Neural progenitor cell (in vitro differentiated cells): ENCODE data around the gene MRPL27. TPM values are rescaled to one million over a fixed set of nuclear protein-coding genes. Genes with fewer than 3 reads are reported as not detected.

Source experiments
- DNase-seq: peaks from one replicate; pipeline ENCODE4 v3.0.0-alpha.2; 2016; ENCODE audit warnings: low spot score
- H2AFZ ChIP-seq: fragments of 200-600 bp; sonication (generic); replicated peaks from 2 replicates; pipeline ENCODE4 v1.6.1; 2016; ENCODE audit warnings: antibody characterized with exemption
- H3F3A ChIP-seq: fragments of 200-600 bp; sonication (generic); 2 replicates; pipeline ENCODE4 v1.6.1; 2016; ENCODE audit warnings: antibody characterized with exemption, low read depth
- H3K27ac ChIP-seq: fragments of 200-600 bp; sonication (generic); 2 replicates; pipeline ENCODE4 v1.5.1; 2016; ENCODE audit warnings: mild to moderate bottlenecking
- H3K27me3 ChIP-seq: fragments of 200-600 bp; sonication (generic); 2 replicates; pipeline ENCODE4 v1.6.1; 2016; ENCODE audit warnings: mild to moderate bottlenecking, moderate library complexity
- H3K36me3 ChIP-seq: fragments of 200-600 bp; sonication (generic); 2 replicates; pipeline ENCODE4 v1.5.1; 2016
- H3K4me1 ChIP-seq: fragments of 200-600 bp; sonication (generic); 2 replicates; pipeline ENCODE4 v1.6.1; 2016; ENCODE audit warnings: mixed run types
- H3K4me2 ChIP-seq: fragments of 200-600 bp; sonication (generic); 2 replicates; pipeline ENCODE4 v1.6.1; 2016
- H3K4me3 ChIP-seq: fragments of 200-600 bp; sonication (generic); 2 replicates; pipeline ENCODE4 v1.5.1; 2016
- H3K79me2 ChIP-seq: fragments of 200-600 bp; sonication (generic); 2 replicates; pipeline ENCODE4 v1.6.1; 2016; ENCODE audit warnings: low read depth
- H3K9ac ChIP-seq: fragments of 200-600 bp; sonication (generic); 2 replicates; pipeline ENCODE4 v1.6.1; 2016
- H3K9me3 ChIP-seq: fragments of 200-600 bp; sonication (generic); 2 replicates; pipeline ENCODE4 v1.5.1; 2016; ENCODE audit warnings: low read depth
- H4K20me1 ChIP-seq: fragments of 200-600 bp; sonication (generic); 2 replicates; pipeline ENCODE4 v1.6.1; 2016; ENCODE audit warnings: low read depth
- H3K27ac Mint-ChIP-seq: 3 replicates; pipeline ENCODE4 v1.8.0; 2021; ENCODE audit warnings: mixed read lengths
- H3K27me3 Mint-ChIP-seq: 2 replicates; pipeline ENCODE4 v1.8.0; 2022; ENCODE audit warnings: low read depth, mild to moderate bottlenecking, inconsistent platforms, moderate library complexity, mixed read lengths; ENCODE audit not compliant: insufficient read depth
- H3K36me3 Mint-ChIP-seq: 3 replicates; pipeline ENCODE4 v1.8.0; 2021; ENCODE audit warnings: mixed read lengths
- H3K4me1 Mint-ChIP-seq: 3 replicates; pipeline ENCODE4 v1.8.0; 2021; ENCODE audit warnings: mixed read lengths
- H3K4me3 Mint-ChIP-seq: 3 replicates; pipeline ENCODE4 v1.8.0; 2021; ENCODE audit warnings: mild to moderate bottlenecking, moderate library complexity, mixed read lengths
- H3K9me3 Mint-ChIP-seq: 3 replicates; pipeline ENCODE4 v1.8.0; 2020; ENCODE audit warnings: mixed read lengths
- EZH2 ChIP-seq: fragments of 200-600 bp; sonication (generic); IDR thresholded peaks from 2 replicates; pipeline ENCODE4 v1.6.1; 2017; ENCODE audit warnings: antibody characterized with exemption, mild to moderate bottlenecking, moderate library complexity
- EZH2phosphoT487 ChIP-seq: fragments of 200-600 bp; sonication (generic); IDR thresholded peaks from 2 replicates; pipeline ENCODE4 v1.6.1; 2017; ENCODE audit warnings: antibody characterized with exemption
- total RNA-seq: library from RNA; depleted of rRNA; stranded (reverse); fragments of >200 nt; gene quantifications from 2 replicates; pipeline ENCODE4 v1.2.3, GENCODE V29; 2015; ENCODE audit warnings: low replicate concordance
- TF ChIP-seq, protein P1 (sequence below): fragments of 200-600 bp; sonication (generic); IDR thresholded peaks from 2 replicates; pipeline ENCODE4 v1.5.1; 2017; ENCODE audit warnings: antibody characterized with exemption, mild to moderate bottlenecking

Gene MRPL27
- total RNA-seq, 1 donor from 2014 or later: 39.1 TPM

DNA sequence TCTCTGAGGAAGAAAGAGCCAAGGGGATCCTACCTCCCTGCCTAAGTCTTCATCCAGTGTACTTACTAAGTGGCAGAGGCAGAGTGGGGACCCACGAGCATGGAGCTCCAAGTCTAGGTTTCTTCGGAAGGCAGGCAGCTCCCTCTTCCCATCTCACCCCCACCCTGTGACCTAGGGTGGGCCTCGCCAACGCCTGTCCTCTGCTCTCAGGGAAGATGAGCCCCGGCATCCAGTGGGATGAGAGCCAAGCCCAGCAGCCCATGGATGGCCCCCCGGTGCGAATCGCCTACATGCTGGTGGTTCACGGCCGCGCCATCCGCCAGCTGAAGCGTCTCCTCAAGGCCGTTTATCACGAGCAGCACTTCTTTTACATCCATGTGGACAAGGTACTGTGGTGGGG, 18.8 kb downstream of the MRPL27 start:
- Histone ChIP-seq H3K4me3 (no peak overlapping the region), H3F3A (no peaks in the 10 kb centered on the region), H3K4me1 (no peaks in the 10 kb centered on the region), H4K20me1 (peaks cover 12% of the 10 kb centered on the region), H3K27me3 (no peaks in the 10 kb centered on the region), H3K36me3 (no peaks in the 10 kb centered on the region), H3K4me2 (no peak overlapping the region), H3K27ac (no peak overlapping the region), H3K9me3 (no peaks in the 10 kb centered on the region), H3K9ac (no peak overlapping the region), H3K79me2 (no peaks in the 10 kb centered on the region), H2AFZ (no peak overlapping the region)
- no peak overlapping the region for H3K27ac Mint-ChIP-seq
- DNase-seq: no peak
- TF ChIP-seq EZH2 (no peak), EZH2phosphoT487 (no peak)
- TF ChIP-seq, protein P1, sequence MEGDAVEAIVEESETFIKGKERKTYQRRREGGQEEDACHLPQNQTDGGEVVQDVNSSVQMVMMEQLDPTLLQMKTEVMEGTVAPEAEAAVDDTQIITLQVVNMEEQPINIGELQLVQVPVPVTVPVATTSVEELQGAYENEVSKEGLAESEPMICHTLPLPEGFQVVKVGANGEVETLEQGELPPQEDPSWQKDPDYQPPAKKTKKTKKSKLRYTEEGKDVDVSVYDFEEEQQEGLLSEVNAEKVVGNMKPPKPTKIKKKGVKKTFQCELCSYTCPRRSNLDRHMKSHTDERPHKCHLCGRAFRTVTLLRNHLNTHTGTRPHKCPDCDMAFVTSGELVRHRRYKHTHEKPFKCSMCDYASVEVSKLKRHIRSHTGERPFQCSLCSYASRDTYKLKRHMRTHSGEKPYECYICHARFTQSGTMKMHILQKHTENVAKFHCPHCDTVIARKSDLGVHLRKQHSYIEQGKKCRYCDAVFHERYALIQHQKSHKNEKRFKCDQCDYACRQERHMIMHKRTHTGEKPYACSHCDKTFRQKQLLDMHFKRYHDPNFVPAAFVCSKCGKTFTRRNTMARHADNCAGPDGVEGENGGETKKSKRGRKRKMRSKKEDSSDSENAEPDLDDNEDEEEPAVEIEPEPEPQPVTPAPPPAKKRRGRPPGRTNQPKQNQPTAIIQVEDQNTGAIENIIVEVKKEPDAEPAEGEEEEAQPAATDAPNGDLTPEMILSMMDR: no peak
- H3K36me3 Mint-ChIP-seq: peaks cover 12% of the 10 kb centered on the region
- H3K4me3 Mint-ChIP-seq: no peak overlapping the region
- peaks cover 3% of the 10 kb centered on the region for H3K4me1 Mint-ChIP-seq
- no peaks in the 10 kb centered on the region for H3K9me3 Mint-ChIP-seq
- peaks cover 3% of the 10 kb centered on the region for H3K27me3 Mint-ChIP-seq

DNA sequence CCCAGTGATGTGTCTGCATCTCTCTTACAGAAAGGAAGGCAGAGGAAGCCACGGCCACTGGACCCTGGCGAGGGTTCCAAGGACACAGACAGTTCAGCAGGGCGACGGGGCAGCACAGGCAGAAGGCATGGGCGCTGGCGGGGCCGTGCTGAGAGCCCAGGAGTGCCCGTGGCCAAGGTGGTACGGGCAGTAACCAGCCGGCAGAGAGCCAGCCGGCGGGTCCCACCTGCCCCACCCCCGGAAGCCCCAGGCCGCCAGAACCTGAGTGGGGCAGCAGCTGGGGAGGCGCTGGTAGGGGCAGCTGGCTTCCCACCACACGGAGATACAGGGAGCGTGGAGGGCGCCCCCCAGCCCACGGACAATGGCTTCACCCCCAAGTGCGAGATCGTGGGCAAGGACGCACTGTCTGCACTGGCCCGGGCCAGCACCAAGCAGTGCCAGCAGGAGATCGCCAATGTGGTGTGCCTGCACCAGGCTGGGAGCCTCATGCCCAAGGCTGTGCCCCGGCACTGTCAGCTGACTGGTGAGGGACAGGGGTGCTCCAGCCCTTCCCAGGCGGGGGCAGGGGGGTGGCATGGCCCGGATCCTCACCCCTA, 19.3 kb downstream of the MRPL27 start:
- H3K9me3 ChIP-seq: no peaks in the 10 kb centered on the region
- no peaks in the 10 kb centered on the region for H3K79me2 ChIP-seq
- Mint-ChIP-seq H3K4me1 (peaks cover 5% of the 10 kb centered on the region), H3K4me3 (no peak overlapping the region), H3K9me3 (no peaks in the 10 kb centered on the region), H3K27ac (no peak overlapping the region), H3K36me3 (peaks cover 11% of the 10 kb centered on the region), H3K27me3 (peaks cover 3% of the 10 kb centered on the region)
- no peak overlapping the region for H3K9ac ChIP-seq
- H3K4me2 ChIP-seq: no peak overlapping the region
- peaks cover 13% of the 10 kb centered on the region for H4K20me1 ChIP-seq
- H3K27me3 ChIP-seq: no peaks in the 10 kb centered on the region
- H3K4me1 ChIP-seq: no peaks in the 10 kb centered on the region
- no peak overlapping the region for H3K4me3 ChIP-seq
- H3K27ac ChIP-seq: no peak overlapping the region
- TF ChIP-seq EZH2 (no peak), EZH2phosphoT487 (no peak)
- TF ChIP-seq, protein P1: no peak
- H3F3A ChIP-seq: no peaks in the 10 kb centered on the region
- DNase-seq: no peak
- no peak overlapping the region for H2AFZ ChIP-seq
- no peaks in the 10 kb centered on the region for H3K36me3 ChIP-seq

DNA sequence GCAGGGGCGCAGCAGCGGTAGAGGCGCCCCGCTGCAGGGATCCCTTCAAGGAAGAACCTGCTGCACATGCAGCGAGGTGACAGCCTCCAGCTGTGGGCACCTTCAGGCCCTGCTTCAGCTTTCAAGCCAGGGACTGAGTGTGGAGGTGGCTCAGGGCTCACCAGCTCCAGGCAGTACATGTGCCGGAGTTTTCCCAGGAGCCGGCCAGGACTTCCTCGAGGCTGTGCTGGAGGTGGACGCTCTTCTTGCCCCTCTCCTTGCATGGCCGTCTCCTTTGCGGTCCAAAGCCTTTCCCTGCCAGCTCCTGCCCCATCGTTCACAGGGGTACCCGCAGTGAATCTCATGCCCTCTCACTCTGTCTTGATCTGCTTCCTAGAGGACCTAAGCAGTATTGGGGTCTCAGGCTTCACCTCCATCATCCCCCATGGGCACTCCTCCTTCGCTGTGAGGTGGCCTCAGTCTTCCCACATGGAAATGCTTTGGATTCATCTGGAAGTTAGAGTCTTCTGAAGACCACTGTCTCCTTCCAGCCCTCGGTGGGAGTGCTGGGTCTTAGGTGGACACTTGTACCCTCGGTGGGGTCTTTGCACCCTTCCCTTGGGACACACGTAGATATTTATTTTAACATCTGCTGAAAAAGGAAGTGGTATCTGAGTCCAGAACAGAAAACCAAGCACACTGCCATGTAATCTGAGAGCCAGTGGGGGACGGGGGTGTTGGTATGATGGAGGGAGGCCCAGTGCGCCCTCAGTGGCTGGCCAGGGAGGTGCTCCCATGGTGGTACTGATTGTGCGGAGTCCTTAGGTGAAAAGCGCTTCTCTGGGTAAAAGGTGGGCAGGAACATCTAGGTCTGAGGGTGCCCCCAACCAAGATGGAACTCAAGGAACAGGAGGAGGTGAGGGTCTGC, 20.0 kb downstream of the MRPL27 start:
- peaks cover 8% of the 10 kb centered on the region for H3K27me3 Mint-ChIP-seq
- no peak overlapping the region for H3K4me3 ChIP-seq
- no peak overlapping the region for H3K27ac ChIP-seq
- no peak for DNase-seq
- no peak overlapping the region for H3K4me3 Mint-ChIP-seq
- peaks cover 12% of the 10 kb centered on the region for H3K4me1 Mint-ChIP-seq
- peaks cover 21% of the 10 kb centered on the region for H4K20me1 ChIP-seq
- H3K9me3 ChIP-seq: no peaks in the 10 kb centered on the region
- no peaks in the 10 kb centered on the region for H3K27me3 ChIP-seq
- no peak for TF ChIP-seq EZH2
- TF ChIP-seq, protein P1: no peak
- TF ChIP-seq EZH2phosphoT487: no peak
- H3F3A ChIP-seq: no peaks in the 10 kb centered on the region
- no peaks in the 10 kb centered on the region for H3K9me3 Mint-ChIP-seq
- no peaks in the 10 kb centered on the region for H3K36me3 ChIP-seq
- no peak overlapping the region for H2AFZ ChIP-seq
- peaks cover 11% of the 10 kb centered on the region for H3K36me3 Mint-ChIP-seq
- H3K9ac ChIP-seq: no peak overlapping the region
- no peak overlapping the region for H3K4me2 ChIP-seq
- no peak overlapping the region for H3K27ac Mint-ChIP-seq
- H3K4me1 ChIP-seq: peaks cover 6% of the 10 kb centered on the region
- H3K79me2 ChIP-seq: peaks cover 3% of the 10 kb centered on the region
